Motor neuron (in vitro differentiated cells): Measurements from ENCODE around the gene DQX1. TPM values are rescaled to one million over a fixed set of nuclear protein-coding genes. Genes with fewer than 3 reads are reported as not detected.

Experiments
- ATAC-seq, 8 experiments: fragments of 200-7000 bp; cut with Tn5 transposase; replicated peaks in 6 of 8; 2 replicates each; pipeline ENCODE4 v1.8.0; 2021; ENCODE audit warnings: mild to moderate bottlenecking in 8 of 8, moderate library complexity in 8 of 8
- H3K27ac ChIP-seq, 2 donors: fragments of 250-450 bp; sonication (Bioruptor Pico); 2 replicates each; pipeline ENCODE4 v1.9.0; 2021; ENCODE audit warnings: antibody characterized with exemption in 2 of 2, mild to moderate bottlenecking in 2 of 2, moderate library complexity in 1 of 2
- H3K4me1 ChIP-seq, 2 donors: fragments of 250-450 bp; sonication (Bioruptor Pico); replicated peaks in 1 of 2; 2 replicates each; pipeline ENCODE4 v1.6.1; 2021; ENCODE audit warnings: antibody characterized with exemption in 2 of 2, mild to moderate bottlenecking in 2 of 2, moderate library complexity in 1 of 2
- H3K4me3 ChIP-seq, 5 donors: fragments of 250-450 bp; sonication (Bioruptor Pico); 2 replicates each; pipeline ENCODE4 v1.9.0; 2021; ENCODE audit warnings: antibody characterized with exemption in 5 of 5, mild to moderate bottlenecking in 5 of 5, moderate library complexity in 4 of 5
- WGBS, 10 experiments: fragments of 450-650 bp; shearing (Covaris generic); methylation state at CpG; one replicate each; pipeline ENCODE4 v1.0.0; 2022; 5-methylcytosine and 5-hydroxymethylcytosine counted together
- in situ Hi-C, 9 experiments: fragments of 400-800 bp; cut with MboI; loops; one replicate each; pipeline ENCODE4 v1.15.0; 2021; ENCODE audit warnings: low sequenced_read_pairs in 9 of 9, low pct_unique_long_range_greater_than_20kb in 2 of 9; ENCODE audit not compliant: unreplicated experiment in 9 of 9
- total RNA-seq, 8 experiments: library from RNA; unstranded; fragments of 300-600 nt; gene quantifications; 2 replicates each; pipeline versions ENCODE4 v1.2.3 to v1.2.4, GENCODE V29; 2022

Gene DQX1
- total RNA-seq, 8 experiments from 2014 or later, result 0.11 to 1.0 (median 0.31) TPM; not detected in 1

DNA sequence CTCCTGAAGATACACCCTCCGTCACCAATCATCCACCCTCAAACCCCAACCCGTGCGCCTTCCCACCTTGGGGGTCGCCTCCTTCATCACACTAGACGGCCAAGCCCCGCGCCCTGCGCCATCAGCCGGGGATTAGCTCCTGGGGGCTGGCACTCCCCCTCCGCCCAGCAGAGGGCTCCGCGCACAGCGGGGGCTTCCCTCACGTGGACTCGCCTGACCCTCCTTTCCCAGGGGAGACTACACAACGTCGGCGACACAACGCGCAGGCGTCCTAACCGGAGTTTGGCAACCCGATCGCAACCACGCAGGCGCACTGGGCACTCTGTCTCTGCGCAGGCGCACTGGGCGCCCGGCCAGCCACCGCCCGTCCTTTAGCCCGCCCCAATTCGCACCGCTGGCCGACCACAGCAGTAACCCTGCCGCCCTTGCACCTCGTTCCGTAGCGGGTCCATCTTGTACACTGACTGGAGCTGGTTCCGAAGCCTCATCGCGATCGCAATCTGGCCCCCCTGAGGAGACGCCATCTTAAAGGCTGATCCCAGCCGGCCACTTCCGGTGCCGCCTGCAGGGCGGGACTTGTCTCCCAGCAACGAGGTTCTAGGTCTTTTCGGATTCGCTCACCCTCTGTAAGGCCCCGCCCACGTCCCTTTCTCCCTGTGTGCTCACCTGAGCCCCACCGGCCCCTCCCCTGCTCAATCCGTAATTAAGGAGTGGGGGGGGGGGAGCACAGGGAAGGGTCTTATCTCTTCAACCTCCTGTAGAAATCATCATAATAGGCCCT, 18.7 kb downstream of the DQX1 start, which contains the start of gene PCGF1:
Gene PCGF1, minus strand, starts transcription at position 551 of the 781 bp plus-strand sequence. Its CDS starts 27 bp downstream, at position 524.
- in situ Hi-C loops, result no loop called here
- peak within 1 kb of the TSS; percentile 71 to 92 (median 81) for H3K4me3 ChIP-seq
- 0 to 8% (median 0%) methylated on average over 1 to 5 of the region's 56 CpGs; no CpG with 5 or more reads in 3 of the 10 experiments for WGBS, 10 experiments
- ATAC-seq, result peak; percentile 74 to 91 (median 86)
- peak within 1 kb of the TSS; percentile 99 to 100 for H3K27ac ChIP-seq
- H3K4me1 ChIP-seq, result peaks cover 16 to 18% of the 10 kb centered on the region in 2 donors

DNA sequence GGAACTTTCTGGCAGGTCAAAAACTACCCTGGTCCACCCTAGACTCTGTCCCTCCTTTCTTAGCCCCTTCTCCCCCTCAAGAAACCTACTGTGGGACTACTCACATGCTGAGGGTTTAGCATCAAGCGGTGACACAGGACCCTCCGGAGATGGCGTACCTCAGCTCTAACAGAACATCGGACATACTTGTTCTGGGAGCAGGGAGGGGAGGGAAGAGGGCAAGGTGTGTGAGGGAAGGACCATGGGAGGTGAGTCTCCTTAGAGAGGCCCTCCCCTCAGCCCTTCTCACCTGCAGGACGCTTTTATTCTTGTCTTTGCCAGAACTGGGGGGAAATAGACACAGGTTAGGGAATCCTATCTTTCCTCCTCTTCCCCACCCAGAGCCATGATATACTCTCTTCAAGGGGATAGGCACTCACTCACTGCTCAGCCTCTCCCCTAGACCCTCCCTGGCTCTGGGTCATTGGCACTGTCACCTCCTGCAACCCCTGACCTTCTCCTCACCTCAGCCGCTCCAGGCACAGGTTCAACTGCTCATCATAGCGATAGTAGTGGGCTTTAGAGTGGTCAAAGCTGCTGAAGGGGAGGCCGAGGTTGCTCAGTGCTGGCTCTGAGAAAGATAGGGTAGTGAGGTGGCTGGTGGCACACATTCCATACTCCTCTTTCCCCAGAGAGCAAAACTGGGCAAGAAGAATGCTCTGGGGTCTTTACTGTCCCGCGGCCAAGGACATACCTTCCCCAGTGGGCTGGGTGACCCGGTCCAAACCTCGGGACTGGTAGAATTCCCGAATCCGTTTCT, 20.4 kb downstream of the DQX1 start:
- H3K27ac ChIP-seq, result no peak overlapping the region
- in situ Hi-C loops, result no loop called here
- H3K4me1 ChIP-seq, result peaks cover 16 to 21% of the 10 kb centered on the region in 2 donors
- ATAC-seq, result no peak
- 81 to 100% (median 98%) methylated on average over 1 to 8 of the region's 14 CpGs; no CpG with 5 or more reads in 1 of the 10 experiments for WGBS, 10 experiments
- H3K4me3 ChIP-seq, result no peak overlapping the region

DNA sequence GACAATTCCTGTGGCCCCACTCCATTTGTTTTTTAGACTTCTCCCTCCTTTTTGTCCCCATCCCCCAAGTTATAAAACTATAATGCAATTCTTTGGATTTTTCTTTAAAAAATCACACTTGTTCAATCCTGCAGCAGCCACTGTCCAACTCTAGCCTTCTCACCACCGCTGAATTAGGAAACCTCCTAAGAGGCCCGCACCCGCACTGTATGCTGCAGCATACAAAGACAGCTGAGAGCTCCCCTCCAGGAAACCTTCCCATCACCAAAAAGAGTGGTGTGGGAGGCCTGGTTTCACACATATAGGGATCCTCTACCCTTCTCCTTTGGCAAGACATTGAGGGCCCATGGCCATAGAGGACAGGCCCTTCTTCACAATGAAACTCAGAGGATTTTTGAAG, 21.4 kb downstream of the DQX1 start:
- no peak for ATAC-seq
- 50 to 90% (median 88%) methylated on average over 1 to 3 of the region's 3 CpGs; no CpG with 5 or more reads in 4 of the 10 experiments for WGBS, 10 experiments
- Histone ChIP-seq H3K27ac (no peak overlapping the region), H3K4me1 (peaks cover 16 to 23% of the 10 kb centered on the region in 2 donors), H3K4me3 (no peak overlapping the region)
- in situ Hi-C loops, result no loop called here

DNA sequence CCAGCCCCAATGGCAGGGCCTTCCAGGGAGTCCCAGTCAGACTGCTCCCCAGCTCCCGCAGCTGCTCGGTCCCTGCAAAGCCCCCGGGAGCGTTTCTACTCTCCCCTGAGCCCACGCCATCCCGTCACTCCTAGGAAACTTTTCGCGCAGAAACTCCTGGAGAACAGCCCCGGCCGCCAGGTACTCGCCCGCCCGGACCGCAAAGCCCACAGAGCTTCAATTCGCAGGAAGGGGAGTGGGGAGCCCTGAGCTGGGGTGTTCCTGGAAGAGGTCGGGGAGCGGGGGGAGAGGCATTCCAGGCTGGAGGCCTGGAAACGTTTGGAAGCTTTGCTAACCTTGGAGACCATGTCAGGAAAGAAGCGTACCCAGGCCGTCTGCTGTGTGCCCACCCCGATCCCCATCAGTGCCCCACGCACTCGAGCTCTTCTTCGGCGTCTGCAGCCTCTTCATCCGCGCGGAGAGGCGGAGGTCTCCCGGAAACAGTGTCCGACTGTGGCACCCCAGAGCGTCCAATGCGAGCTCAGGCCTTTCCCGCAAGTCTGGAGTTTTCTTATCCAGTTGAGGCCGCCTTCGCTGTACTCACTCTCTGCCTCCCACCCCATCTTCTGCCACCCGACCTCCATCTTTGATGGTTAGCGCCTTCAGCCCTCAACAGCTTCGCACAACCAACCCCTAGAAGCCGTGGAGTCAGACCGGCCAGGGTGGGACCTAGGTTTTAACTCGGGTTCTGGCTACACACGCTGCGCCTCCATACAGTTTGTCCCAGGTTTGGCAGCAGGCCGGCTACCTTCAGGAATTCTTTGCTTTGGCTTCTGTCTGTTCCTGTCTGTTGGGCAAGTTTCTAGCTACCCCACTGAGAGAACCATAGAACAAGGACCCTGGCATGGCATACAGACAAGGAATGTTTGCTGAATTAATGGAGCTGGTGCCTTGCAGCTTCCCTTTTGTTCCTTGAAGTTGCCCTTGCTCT, 22.2 kb downstream of the DQX1 start:
- WGBS, 10 experiments, result 23 to 93% (median 40%) methylated on average over 2 to 8 of the region's 45 CpGs; no CpG with 5 or more reads in 3 of the 10 experiments
- Histone ChIP-seq H3K27ac (peak overlapping the region in 1 of 2 donors; percentile 15), H3K4me3 (peak overlapping the region in 3 of 5 donors; percentile 33 to 41 (median 34)), H3K4me1 (peaks cover 16 to 29% of the 10 kb centered on the region in 2 donors)
- in situ Hi-C loops, result no loop called here
- ATAC-seq, result no peak

DNA sequence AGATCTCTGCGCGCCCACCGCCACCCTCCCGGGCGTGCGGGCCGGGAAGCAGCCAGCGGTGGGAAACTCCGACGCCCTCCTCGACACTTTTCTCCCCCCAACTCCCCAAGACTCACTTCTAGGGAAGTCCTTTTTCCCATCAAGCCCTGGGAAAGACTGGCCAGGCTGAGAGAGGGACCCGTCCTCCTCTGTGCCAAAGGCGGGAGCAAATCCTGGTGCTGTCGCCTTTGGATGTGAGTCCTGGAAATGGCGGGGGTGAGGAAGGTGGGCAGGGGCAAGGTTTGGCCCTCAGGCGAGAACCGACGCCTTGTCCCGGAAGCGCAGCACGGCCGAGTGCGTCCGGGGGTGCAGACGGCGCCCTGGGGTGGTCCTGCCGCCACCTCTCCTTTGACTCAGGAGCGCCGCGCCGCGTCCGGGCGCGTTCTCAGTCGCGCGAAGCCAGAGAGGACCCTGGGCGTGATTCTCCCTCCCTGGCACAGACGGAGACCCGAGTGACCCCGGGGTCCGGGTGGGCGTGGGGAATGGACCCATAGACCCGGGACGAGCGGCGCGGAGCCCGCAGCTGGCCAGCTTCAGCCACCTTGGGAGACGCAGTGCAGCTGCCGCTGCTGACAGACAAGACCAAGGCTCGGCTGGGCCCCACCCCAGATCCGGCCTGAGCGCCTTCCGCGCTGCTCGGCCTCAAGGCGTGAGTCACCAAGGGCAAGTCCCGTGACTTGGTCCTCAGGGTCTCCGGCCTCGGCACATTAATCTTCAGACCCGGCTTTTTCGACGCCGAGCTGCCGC, 23.1 kb downstream of the DQX1 start:
- peak overlapping the region in 4 of 5 donors; percentile 3 to 41 (median 34) for H3K4me3 ChIP-seq
- 0 to 6% (median 3%) methylated on average over 4 to 14 of the region's 67 CpGs; no CpG with 5 or more reads in 5 of the 10 experiments for WGBS, 10 experiments
- in situ Hi-C loops, result no loop called here
- peak; percentile 14 to 56 (median 46) for ATAC-seq
- H3K27ac ChIP-seq, result peak overlapping the region in 1 of 2 donors; percentile 46
- H3K4me1 ChIP-seq, result peaks cover 15 to 38% of the 10 kb centered on the region in 2 donors

DNA sequence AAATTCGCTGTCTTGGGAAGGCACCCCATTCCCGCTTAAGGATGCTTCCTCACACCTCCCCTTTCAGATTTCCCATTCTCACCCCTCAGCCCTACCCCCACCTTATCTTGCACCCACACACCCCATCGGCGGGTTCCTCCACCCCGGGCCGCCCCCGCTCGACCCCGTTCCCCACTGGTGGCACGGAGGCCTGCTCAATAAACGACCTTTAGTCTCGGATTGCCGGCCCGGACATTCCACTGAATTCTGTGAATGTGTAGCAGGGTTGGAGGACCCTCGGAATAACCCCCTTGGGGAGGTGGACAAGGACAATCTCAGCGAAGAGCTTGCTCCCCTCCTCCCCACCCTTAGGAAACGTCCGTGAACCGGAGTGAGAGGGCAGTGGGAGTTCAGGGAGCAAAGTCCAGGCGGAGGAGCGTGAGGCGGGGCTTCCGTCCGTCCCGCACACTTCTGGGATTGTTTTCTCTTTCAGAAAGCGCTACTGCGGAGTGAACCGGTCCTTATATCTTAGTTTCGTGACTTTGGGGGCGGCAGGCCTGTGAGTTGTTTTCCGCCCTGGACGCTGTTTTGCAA, 23.8 kb downstream of the DQX1 start:
- Histone ChIP-seq H3K27ac (no peak overlapping the region), H3K4me3 (peak overlapping the region in 3 of 5 donors; percentile 33 to 41 (median 34)), H3K4me1 (peaks cover 18 to 41% of the 10 kb centered on the region in 2 donors)
- in situ Hi-C loops, result no loop called here
- 4 to 100% methylated on average over 2 to 11 of the region's 32 CpGs; no CpG with 5 or more reads in 8 of the 10 experiments for WGBS, 10 experiments
- no peak for ATAC-seq

DNA sequence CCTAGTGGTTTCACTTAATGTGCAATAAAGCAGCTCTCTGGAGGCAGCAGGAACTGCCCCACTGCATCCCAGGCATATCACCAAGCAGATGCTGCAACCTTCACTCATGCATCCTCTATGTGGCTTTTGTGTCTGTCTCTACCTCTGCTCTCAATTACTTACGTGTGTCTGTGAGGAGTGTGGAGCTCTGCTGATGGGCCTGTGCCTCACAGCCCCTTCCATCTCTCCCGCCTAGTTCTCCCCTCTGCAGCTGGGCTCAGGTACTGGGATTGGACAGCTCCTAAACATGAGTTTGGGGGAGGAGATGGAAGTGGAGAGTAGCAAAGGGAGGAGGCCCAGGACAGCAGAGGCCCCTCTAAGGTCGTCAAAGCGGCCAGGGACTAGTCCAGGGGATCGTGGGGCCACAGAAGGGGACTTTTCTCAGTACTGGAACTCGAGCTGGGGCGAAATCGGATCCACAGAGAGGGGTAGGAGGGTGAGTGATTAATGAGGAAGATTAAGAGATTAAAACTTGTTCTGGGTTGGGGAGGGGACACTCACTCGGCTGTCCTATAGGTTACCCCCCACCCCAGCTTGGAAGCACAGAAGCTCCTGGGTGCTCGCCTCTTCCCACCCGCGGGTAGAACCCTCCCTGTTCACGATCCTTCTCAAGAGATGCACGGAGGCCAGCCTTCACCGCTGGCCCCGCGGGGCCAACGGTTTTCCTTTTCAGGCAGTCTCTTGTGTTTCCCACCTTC, 24.5 kb downstream of the DQX1 start:
- Histone ChIP-seq H3K4me3 (no peak overlapping the region), H3K4me1 (peaks cover 15 to 38% of the 10 kb centered on the region in 2 donors), H3K27ac (no peak overlapping the region)
- in situ Hi-C loops, result no loop called here
- no peak for ATAC-seq
- WGBS, 10 experiments, result 26 to 100% (median 45%) methylated on average over 2 to 10 of the region's 18 CpGs; no CpG with 5 or more reads in 3 of the 10 experiments

DNA sequence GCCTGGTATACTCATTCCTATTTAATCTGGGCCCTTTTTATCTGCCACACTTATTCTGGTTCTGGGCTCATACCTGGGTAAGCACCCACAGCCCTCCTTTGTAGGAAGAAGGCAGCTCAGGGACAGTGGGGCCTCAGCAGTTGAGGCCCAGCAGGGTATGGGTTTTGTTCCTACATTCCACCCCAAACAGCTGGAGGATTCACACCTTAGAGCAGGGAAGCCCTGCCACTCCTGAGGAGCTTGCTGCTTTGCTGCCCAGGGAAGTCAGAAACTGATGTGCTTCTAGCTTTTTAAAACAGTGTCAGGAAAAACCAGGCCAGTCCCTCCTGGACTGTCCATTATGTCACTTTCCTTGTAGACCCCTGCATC, 25.5 kb downstream of the DQX1 start:
- Histone ChIP-seq H3K4me1 (peaks cover 9 to 32% of the 10 kb centered on the region in 2 donors), H3K4me3 (no peak overlapping the region), H3K27ac (no peak overlapping the region)
- ATAC-seq, result no peak
- in situ Hi-C loops, result no loop called here

DNA sequence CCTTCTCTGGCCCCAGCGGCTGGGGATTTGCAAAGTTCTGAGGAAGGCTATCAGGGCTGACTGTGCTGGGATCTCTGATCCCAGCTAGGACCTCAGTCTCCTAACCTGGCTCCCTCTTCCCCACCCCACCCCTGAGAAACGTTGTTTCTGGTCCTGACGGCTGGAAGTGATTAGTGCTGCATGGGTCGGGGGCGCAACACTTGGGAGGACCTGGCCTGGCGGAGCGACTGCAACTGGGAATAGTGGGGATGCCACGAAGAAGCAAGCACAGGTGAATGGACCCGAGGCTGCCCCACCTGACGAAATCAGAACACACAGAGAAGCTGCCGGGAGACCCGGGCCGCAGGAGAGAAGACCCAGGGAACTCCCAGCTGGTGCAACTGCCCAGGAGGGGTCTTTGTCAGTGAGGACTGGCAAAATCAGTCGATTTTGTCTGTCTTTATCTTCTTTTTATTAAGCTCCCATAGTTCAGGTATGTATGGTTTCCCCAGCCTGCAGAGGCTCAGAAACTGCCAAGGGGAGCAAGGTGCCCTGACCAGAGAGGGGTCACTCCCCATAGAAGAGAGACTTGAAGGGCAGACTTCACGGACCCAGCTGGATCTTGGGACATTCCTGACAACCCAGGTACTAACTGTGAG, 26.0 kb downstream of the DQX1 start:
- in situ Hi-C loops, result loop anchor here in 3 of 9 experiments (25.0 kb wide), 1 partner anchor 87 kb away; no protein-coding TSS in a partner anchor
- Histone ChIP-seq H3K4me1 (peaks cover 9 to 32% of the 10 kb centered on the region in 2 donors), H3K27ac (no peak overlapping the region), H3K4me3 (no peak overlapping the region)
- ATAC-seq, result no peak
- 0 to 65% (median 45%) methylated on average over 1 to 8 of the region's 15 CpGs; no CpG with 5 or more reads in 2 of the 10 experiments for WGBS, 10 experiments

DNA sequence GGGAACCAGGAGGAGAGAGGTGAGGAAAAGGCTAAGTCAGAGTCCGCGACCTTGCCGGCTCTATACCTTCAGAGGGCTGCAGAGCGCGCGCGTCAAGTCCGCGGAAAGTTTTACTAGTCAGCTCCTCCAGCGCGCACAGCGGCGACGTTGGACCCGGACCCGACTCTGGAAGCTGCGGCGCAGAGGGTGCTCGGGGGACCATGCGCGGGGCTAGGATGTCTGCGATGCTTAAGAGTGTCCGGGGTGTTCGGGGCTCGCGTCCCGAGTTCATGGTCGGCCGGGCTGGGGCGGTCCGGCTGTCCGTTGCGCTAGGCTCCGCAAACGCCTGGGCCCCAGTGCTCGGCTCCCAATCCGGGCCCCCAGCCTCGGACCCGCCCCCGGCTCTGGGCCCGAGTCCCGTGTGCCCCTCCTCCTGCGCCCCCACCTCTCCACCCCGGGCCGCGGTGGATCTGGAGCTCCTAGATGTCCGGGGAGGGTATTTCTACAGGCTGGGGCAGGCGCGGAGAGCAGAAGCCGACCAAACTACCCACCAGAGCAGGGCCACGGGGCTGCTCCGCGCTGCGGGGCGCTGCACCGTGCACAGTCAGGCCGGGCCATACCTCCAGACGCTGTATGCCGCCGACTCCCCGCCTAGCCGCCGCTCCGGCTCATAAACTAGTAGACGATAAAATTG, 26.6 kb downstream of the DQX1 start, which contains the start of gene LBX2:
Gene LBX2, minus strand, starts transcription at position 337 of the 673 bp plus-strand sequence. Its CDS starts 66 bp downstream, at position 271.
- no peak within 1 kb of the TSS for H3K27ac ChIP-seq
- in situ Hi-C loops, result loop anchor here in 3 of 9 experiments (25.0 kb wide), 1 partner anchor 88 kb away; no protein-coding TSS in a partner anchor
- ATAC-seq, result peak in 7 of 8 experiments; percentile 1 to 15 (median 10)
- peaks cover 9 to 32% of the 10 kb centered on the region in 2 donors for H3K4me1 ChIP-seq
- peak within 1 kb of the TSS in 3 of 5 donors; percentile 13 to 16 (median 14) for H3K4me3 ChIP-seq
- 83% methylated on average over 2 of the region's 65 CpGs; no CpG with 5 or more reads in 9 of the 10 experiments for WGBS, 10 experiments
